Right renal pelvis (tissue), 4 donors: Measurements from ENCODE around the gene LRRC8C. TPM values are rescaled to one million over a fixed set of nuclear protein-coding genes. Genes with fewer than 3 reads are reported as not detected.

Experiments
- DNase-seq, 4 donors: peaks; one replicate each; pipeline ENCODE4 v3.0.0-alpha.2; 2013; ENCODE audit warnings: low read depth in 4 of 4, low spot score in 3 of 4, missing footprints in 1 of 4
- polyA plus RNA-seq, 4 donors: library from polyadenylated mRNA; unstranded; fragments of 120-200 nt; gene quantifications; one replicate each; pipeline ENCODE4 v1.2.1, GENCODE V29; 2013; ENCODE audit not compliant: insufficient read length in 4 of 4

The LRRC8C gene
- polyA plus RNA-seq, 4 donors, result 6.7 to 10.1 (median 7.9) TPM

DNA sequence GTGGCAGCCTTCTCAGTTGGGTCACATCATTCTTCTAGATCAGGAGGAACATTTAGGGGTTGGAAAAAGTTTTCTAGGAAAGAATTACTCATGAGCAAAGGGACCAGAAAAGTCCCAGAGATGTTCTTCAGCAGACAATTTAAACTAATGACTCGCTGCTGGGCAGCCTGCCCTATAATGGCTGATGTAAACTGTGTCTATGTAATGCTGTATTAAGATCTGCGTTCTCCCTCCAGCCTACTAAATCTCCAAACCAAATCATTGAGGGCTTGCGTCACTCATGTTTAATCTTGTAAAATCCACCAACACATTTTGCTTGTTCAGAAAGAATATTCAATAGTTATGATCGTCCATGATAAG lies 92.1 kb downstream of the LRRC8C start:
- no peak for DNase-seq

DNA sequence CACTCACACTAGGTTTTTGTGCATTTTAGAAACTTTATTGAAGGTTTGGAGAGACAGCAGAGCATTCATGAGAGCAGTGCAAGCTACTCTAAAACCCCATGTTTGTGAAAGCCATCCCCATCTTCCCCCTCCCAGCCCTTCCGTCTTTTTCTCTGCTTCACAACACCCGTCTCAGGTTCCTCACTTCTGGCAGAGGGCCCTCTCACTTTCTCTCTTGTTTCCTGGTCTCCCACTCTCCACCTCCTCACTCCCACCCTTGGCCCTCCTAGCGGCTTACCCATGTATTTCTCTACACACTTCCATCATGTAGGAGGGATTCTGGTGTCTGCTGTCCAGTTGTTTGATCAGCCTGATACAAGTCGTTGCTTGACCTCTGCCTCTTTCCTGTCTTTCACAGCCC lies 92.7 kb downstream of the LRRC8C start:
- DNase-seq, result no peak

DNA sequence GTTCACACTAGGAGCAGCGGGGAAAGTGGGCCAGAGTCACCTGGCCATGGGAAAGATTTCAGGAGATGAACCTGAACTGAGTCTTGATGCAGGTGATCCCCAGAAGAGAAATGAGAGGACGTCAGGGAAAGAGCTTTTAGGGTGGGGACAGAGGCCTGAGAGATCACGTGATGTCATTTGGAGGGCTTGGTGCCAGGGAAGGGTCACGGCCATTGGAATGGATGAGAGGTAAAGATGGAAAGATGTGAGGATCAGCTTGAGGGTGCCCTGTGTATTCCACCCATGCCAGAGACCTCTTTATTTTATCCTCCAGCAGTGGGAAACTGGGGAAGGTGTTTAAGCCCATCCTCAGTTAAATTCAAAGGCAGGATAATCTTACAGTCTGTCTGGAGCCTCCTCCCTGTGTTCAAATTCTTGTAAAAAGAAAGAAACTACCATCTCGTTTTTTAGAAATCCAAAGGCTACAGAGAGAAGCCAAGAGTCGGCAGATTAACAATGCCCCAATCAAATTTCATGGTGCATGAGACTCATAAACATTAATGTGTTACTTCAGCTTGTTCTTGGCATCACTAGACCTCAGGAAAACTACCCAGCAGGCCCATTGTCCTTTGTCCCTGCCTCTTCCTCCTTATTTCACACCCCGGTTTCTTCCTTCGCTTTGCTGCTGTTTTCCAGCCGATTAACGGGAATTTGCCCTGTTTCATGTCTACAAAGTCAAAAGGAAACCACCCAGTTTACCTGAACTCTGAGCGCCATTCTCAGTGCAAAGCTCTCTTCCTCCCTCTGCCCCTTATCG lies 94.8 kb downstream of the LRRC8C start:
- no peak for DNase-seq

DNA sequence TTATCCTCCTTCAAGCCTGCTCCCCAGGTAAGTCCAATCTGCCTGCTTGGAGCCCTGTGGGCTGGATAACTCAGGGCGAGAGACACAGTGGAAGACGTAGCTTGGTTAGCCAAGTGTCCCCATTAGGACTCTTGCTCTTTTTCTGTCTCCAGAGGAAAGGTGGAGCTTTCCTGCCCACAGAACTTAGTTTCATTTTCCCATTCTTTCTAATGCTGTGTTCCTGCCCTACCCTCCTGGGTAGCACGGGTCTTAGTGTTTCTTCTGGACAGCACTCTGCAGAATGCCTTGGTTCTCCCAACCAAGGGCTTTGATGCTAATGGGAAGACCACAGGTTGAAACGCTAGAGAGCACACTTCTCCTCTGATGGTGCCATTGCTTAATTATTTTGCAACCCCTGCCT lies 95.5 kb downstream of the LRRC8C start:
- no peak for DNase-seq

DNA sequence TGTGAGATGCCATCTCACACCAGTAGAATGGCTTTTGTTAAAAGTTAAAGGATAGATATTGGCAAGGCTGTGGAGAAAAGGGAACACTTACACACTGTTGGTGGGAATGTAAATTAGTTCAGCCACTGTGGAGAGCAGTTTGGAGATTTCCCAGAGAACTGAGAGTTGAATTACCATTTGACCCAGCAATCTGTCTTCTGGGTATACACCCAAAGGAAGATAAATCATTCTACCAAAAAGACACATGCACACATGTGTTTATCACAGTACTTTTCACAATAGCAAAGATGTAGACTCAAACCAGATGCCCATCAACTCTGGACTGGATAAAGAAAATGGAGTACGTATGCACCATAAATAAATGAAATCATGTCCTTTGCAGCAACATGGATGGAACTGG lies 99.3 kb downstream of the LRRC8C start:
- DNase-seq, result no peak

DNA sequence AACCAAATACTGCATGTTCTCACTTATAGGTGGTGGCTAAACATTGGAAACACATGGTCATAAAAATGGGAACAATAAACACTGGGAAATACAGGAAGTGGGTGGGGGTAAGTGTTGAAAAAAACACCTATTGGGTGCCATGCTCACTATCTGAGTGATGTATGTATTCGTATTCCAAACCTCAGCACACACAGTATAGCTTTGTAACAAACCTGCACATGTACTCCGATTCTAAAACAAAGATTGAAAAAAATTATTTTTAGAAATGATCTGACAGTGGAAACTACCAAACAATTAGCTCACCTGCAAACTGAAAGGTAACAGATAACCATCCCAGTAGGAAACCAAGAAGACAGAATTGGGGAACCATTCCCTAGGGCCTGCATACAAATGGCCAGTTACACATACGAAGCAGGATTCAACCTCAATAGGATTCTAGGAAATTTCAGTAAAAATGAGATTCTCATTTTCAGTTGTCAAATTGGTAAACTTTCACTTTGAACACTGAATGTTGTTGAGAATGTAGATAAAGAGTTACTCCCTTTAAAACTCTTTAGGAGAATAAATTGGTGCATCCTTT lies 99.8 kb downstream of the LRRC8C start:
- DNase-seq, result no peak

DNA sequence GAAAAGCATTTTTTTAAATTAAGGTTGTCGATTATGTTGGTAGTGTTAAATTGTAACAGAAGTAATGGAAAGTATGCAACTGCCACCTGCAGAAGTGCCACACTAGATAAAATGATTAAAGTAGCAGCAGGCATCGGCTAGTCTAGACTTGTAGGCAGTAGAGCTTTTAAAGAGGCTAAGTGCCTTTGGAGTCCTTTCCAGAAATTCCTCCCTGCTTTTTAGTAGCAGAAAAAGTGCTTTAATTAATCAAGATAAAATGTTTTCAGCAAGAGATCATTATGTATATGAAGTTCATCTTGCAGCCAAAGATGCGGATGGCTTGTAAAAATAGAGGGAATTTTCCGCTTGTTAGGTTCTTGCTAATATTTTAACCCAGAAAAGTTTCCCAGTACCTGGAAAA lies 100.8 kb downstream of the LRRC8C start:
- DNase-seq, result no peak

DNA sequence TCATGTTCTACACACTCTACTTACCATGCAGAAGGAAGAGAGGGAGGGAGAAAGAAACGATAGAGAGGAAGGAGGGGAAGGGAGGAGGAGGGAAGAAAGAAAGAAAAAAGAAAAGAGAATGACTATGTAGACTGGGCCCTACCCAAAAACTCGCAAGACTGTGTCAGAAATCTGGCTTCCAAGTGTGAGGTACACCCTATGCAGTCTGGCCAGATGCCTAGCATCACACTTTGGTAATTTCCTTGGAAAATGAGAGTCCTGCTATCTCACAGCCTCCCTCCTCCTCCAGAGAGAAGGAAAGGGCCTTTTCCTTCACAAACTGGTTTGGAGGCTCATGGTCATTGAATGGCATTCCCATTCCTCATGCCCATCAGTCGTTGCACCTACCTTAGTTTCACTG lies 101.5 kb downstream of the LRRC8C start:
- no peak for DNase-seq

DNA sequence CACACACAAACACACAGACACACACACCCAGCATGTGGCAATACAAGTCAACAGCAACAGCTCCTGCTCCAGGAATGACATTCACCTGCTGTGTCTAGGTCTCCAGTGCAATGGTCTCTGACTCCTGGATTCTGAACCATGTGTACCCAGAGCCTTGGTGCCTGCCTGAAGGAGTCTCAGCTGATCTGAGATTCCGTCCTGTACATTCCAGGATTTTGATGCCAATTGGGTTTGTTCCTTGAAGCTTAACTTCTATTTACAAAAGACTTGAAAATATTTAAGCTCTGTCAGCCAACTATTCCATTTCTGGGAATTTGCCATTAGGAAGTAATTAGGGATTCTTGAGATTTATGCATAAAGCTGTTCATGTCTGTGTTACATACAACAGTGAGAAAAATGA lies 102.6 kb downstream of the LRRC8C start:
- DNase-seq, result no peak

DNA sequence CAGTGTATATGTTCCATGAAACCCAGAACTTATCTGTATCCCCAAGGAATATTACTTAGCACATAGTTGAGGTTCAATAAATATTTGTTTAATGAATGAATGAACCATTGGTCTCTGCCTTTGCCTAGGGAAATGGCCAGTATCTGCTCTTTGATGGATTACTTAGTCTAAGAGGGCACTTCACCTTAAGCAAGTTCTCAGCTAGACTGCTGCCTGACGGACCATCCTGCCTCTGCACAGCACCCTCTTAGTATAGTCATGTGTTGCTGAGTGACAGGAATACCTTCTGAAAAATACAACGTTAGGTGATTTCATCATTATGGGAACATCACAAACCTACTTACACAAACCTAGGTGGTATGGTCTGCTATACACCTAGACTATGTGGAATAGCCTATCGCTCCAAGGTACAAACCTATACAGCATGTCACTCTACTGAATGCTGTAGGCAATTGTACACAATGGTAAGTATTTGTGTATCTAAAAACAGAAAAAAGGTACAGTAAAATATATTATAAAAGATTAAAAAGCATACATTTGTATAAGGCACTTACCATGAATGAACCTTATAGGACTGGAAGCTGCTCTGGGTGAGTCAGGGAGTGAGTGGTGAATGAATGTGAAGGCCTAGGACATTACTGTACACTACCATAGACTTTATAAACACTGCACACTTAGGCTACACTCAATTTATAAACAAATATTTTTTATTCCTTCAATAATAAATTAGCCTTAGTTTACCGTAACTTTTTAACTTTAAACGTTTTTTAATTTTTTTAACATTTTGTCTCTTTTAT lies 104.2 kb downstream of the LRRC8C start:
- DNase-seq, result no peak

DNA sequence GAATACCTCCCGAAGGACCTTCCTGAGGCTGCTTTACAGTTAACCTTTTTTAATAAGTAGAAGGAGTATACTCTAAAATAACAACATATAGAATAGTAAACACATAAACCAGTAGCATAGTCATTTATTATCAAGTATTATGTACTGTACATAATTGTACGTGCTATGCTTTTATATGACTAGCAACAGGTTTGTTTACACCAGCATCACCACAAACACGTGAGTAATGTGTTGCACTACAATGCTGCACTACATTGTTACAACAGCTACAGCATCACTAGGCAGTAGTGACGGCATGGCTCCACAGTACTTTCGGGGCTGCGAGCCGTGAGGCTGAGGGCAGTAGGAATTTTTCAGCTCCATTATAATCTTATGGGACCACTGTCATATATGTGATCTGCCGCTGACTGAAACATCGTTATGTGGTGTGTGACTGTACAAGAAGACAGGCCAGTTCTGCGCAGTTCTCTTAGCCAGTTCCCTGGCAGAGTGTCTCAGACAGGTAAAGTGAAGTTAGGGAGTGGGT lies 105.1 kb downstream of the LRRC8C start:
- no peak for DNase-seq

DNA sequence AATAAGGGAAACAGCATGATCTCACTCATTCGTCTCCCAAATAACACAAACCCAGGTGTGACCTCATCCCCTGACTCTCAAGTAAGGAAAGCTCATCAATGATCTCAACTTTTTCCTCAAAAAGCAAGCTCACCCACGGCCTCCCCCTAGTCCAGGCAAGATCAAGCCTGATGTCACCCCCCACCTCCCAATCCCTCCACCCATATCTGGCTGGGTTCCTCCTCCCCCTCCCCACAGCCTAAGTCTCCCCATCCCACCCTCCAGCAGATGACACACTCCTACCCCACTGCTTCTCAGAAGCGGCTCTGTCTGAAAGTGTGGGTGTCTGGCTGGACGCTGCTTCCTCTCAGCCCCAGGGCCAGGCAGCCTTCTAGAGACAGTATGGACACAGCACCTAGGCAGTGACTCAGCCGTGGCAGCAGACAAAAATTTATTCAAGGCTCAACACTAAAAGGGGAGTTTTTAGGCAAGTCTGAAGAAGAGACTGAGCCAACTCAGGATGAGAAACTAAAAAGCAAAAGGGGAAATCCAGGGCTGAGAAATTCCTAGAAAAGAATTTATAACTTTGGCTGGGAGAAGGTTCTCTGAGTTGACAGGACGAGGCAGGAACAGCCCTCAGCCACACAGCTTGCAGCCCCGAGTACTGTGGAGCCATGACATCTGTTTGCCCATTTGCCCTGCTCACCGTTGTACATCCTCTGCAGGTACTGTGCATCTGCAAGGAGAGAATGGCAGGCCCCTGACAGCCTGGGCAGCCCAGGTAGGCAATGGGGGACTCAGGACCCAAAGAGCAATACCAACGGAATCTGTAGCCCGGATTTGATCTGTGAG lies 106.3 kb downstream of the LRRC8C start:
- DNase-seq, result no peak

DNA sequence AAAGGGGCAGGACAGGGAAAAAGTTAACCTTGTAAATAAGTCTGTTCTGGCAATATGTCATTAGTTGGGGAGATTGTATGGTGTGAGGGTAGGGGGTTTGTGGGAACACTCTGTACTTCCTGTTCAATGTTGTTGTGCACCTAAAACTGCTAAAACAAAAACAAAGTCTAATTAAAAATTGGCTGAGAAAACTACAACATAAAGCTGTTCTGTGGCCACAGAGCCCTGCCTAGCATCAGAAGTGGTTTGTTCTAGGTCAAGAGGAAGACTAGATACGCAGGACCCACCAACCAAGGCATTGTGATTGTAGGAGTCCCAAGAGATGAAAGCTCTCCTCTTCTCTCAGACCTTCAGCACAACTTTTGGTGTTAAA lies 106.9 kb downstream of the LRRC8C start:
- no peak for DNase-seq

DNA sequence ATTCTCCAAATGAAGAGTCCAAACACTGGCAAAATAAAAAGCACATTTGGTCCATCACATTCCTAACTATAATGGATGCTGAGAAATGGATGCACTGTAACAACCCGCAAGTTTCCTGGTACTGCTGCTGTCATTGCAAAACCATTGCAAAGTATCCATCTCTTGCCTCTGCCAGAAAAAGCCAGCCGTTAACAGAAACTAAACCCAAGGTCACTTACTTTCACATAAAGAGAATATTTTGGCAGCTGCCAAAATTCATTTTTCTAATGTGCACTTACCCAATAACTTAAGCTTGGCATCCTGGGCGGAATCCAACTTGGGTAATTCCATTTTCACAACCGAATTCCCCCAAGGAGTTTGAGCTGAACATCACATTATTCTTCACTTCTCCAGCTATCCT lies 110.9 kb downstream of the LRRC8C start:
- no peak for DNase-seq

DNA sequence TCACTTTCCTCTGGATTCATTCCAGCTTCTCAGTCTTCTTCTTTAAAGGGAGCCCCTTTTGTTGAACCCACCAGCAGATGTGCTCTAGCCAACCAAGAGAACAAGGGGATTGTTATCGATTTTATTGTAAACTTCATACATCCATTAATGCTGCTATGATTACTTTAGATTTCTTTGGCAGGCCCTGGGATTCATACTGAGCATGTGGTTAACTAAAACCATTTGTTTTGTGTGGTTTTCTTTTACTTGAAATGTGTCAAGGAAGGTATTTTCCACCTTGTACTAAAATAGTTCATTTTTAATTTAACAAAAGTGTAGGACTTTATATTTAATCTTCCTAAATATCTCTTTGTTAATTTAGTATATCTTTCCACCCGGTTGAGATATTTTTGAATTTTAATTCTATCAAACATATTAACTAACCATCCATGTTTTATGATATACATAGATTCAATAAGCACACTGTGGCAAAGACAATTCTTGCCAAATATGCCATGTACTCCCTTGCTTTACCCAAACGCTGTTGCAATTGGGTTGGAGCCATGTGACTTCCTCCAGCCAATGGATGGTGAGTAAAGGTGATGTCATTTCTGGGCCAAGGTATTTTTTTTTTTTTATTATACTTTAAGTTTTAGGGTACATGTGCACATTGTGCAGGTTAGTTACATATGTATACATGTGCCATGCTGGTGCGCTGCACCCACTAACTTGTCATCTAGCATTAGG lies 113.7 kb downstream of the LRRC8C start:
- DNase-seq, result no peak

DNA sequence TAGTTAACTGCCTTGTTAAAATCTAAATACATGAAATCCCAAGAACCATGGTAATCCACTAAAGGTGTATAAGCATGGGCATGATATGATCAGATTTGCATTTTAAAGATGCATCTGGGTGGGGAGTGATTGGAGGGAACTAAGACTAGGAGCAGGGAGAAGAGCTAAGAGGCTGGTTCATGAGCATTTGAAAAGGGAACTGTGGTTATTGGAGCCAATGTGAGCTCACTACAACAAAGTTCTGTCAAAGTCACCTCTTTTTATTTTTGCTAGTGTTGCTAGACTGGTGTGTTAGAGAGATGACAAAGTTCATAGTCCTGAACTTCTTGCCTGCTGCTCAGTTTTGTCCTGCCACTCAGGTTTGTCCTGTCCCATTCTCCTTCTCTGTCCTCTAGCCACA lies 120.8 kb downstream of the LRRC8C start:
- DNase-seq, result no peak

DNA sequence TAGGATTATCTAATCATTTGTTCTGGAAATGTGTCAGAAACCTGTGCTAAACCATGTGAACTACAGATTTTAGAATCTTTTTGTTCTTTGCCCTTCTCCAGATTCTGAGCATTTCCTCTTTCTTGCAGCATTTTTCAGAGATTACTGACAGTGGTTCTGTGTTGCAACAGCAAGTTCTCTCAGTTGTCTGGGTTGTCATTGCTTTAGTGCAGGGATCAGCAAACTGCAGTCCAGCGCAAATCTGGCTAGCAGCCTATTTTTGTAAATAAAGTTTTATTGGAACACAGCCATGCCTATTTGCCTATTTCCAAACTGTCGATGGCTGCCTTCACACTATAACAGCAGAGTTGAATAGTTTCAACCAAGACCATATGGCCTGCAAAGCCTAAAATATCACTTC lies 121.6 kb downstream of the LRRC8C start:
- no peak for DNase-seq

DNA sequence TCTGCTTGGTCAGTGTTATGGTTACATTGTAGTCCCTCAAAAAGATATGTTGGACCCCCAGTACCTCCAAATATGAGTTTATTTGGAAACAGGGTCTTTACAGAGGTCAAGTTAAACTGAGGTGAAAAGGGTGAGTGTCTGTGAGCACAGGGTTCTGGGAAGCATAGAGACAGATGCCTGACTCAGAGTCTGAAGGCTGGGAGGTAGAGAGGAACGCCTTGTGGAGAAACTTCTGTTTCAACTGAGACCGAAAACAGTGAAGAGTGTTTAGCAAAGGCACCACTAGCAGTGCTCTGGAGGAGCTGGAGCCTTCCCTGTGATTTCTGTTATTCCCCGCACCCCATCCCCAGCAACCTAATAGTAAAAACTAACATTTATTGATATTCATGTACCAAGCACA lies 122.7 kb downstream of the LRRC8C start:
- no peak for DNase-seq

DNA sequence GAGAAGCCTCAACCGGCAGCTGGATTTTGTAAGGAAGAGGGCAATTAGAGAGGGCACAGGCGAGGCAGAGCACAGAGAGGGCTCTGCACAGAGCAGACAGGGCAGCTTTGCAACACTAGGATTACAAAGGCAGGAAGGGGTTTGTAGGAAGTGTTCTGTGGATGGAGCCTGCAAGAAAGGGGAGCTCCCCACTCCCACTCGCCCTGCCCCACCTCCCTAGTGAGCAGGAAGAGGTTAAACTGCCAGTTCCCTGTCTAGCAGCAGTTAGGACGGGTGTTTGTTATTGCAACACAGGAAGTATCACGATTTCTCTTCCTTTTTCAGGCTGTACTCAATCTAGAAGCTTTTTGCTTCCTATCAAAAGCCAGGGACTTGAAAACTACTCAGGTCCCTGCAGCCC lies 124.6 kb downstream of the LRRC8C start:
- DNase-seq, result no peak

DNA sequence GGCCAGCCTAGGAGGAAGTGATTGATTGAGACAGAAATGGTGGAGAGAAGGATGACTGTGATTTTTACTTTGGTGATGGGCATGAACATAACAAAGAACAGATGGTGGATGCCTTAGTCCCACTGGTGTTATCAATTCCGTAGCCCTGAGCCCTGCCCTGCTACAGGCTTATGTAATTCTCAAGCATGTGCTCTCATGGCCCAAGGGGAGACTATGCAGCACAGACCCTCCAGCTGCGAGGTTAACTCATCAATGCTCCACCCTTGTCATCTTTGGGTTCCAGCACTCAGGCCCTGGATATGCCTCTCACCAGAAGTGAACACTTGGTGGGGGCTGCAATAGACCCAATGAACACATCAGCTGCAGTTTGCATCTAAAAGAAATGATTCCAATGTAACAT lies 125.2 kb downstream of the LRRC8C start:
- DNase-seq, result no peak
